ENCODE results near the gene FRMD1.

Gene FRMD1

DNA sequence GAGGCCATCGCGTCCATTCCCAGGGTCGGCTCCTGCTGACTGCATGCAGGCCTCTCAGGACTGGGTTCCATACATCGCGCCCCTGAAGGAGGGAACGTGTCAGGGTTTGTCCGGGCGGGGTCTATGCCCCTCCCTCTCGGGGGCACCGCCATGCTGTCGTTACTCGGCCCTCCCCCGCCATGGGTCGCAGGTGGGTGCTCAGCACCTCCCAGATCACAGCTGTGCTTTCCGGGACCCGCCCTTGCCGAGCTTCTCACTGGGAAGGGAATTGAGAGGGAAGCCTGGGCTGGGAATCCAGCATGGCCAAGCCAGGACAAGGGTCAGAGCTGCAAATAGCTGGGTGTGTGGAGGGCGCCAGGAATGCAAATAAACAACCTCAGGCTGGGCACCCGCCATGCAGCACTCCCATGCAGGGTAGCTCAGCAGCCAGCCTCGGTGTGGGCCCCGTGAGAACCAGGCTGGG lies at the start of gene FRMD1:
Gene FRMD1 (minus strand): TSS at position 270 of the 463 bp plus-strand sequence. CDS start 118 bp downstream, at position 152.
- no peak for TF ChIP-seq CTCF (conservative IDR thresholded peaks at IDR 0.05; ENCODE audit: low read depth)
- ChIA-PET CTCF (interaction anchor here (0.6 kb wide), 1 partner anchor 1265 kb away, joined by 3 read pairs; no protein-coding TSS in a partner anchor), POLR2A (ENCODE audit: low non-redundant PET) (no interaction called here)
- DNase-seq (ENCODE audit: low spot score), result no peak
- no peak within 1 kb of the TSS for H3K27ac ChIP-seq

- ChIA-PET CTCF (interaction anchor here (0.6 kb wide), 1 partner anchor 46 kb away, joined by 4 read pairs; no protein-coding TSS in a partner anchor), POLR2A (ENCODE audit: low non-redundant PET) (no interaction called here)
- TF ChIP-seq CTCF (conservative IDR thresholded peaks at IDR 0.05; ENCODE audit: low read depth), result no peak
- DNase-seq (ENCODE audit: low spot score), result no peak
- H3K27ac ChIP-seq, result no peak overlapping the region
These were observed 49.1 kb upstream of the FRMD1 start for GRCh38 chr6:168128006-168128630.

DNA sequence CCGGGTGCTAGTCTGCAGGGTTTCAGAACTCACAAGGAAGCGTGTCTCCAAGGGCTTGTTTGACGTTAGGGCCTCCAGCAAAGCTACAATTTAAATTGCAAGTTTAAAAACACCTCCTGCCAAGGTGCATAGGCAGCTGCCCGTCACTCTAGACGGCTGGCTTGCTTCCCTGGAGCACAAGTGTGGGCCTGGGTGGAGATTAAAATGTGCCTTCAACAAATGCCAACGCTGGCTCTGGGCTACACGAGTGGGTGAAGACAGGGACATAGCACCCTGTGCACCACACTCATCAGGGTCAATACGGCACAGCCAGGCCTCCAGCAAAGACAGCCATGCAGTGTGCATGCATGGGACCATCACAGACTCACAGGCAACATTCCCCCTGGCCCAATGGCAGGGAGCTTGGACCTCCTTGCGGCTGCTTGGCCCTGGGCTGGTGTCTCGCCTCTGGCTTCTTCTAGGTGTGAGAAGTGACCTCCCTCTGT lies 48.4 kb upstream of the FRMD1 start:
- DNase-seq (ENCODE audit: low spot score), result no peak
- TF ChIP-seq CTCF (conservative IDR thresholded peaks at IDR 0.05; ENCODE audit: low read depth), result no peak

GRCh38 chr6:168126566-168127383 lies 47.8 kb upstream of the FRMD1 start:
- no peak for TF ChIP-seq CTCF (conservative IDR thresholded peaks at IDR 0.05; ENCODE audit: low read depth)
- ChIA-PET CTCF (no interaction called here), POLR2A (ENCODE audit: low non-redundant PET) (no interaction called here)
- no peak for DNase-seq (ENCODE audit: low spot score)
- no peak overlapping the region for H3K27ac ChIP-seq

More for the DNA sequence above, 48.4 kb upstream of the FRMD1 start:
- CTCF ChIA-PET, result no interaction called here
- POLR2A ChIA-PET (ENCODE audit: low non-redundant PET), result no interaction called here
- no peak overlapping the region for H3K27ac ChIP-seq

DNA sequence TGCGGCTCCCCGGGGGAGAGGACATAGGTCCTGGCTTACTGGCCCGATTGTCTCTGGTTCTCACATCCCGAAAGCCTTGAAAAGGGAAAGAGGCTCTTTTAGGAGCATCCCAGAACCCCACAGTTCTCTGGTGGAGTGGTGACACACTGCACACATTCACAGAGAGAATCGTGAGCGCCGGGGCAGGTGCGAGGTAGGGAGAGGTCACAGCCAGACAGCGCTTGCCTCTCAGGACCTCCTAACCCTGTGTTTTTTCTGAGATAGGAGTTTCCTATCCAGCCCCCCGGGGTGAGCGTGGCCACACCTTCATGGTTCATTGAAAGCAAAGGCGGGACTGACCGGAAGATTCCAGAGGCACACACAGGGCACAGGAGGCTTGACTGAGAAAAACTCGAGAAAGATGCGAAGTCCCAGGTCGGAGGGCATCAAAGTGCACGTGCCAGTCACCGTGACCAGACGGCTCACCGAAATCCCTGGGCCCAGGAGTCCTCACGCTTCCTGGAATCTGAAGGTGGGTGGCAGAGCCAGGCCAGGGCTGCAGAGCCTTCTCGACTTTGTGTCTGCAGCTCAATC lies 46.5 kb upstream of the FRMD1 start:
- POLR2A ChIA-PET (ENCODE audit: low non-redundant PET), result no interaction called here
- no peak for TF ChIP-seq CTCF (conservative IDR thresholded peaks at IDR 0.05; ENCODE audit: low read depth)
- no peak overlapping the region for H3K27ac ChIP-seq
- CTCF ChIA-PET, result no interaction called here
- no peak for DNase-seq (ENCODE audit: low spot score)

DNA sequence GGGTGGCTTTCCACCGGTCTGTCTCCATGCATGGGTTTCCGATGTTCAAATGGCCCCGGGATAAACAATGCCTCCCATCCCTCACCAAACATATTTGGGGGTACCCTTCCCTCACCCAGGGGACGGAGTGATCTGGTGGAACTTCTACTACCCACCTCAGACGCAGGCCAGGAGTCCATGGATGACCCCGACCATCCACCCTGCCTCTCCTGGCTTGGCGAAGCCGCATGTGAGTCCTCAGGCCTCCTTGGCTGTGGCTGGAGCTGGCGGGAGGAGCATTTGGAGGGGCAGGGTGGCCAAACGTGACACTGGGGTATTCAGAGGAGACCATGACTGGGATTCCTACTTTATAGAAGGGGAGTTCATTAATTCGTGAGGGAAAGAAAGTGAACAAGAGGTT lies 45.9 kb upstream of the FRMD1 start:
- DNase-seq (ENCODE audit: low spot score), result no peak
- ChIA-PET CTCF (no interaction called here), POLR2A (ENCODE audit: low non-redundant PET) (no interaction called here)
- no peak for TF ChIP-seq CTCF (conservative IDR thresholded peaks at IDR 0.05; ENCODE audit: low read depth)
- no peak overlapping the region for H3K27ac ChIP-seq
